B cell (primary cell): Measurements from ENCODE around the gene EED. TPM values are rescaled to one million over a fixed set of nuclear protein-coding genes. Genes with fewer than 3 reads are reported as not detected.

Experiments used
- ATAC-seq: fragments of 200-7000 bp; cut with Tn5 transposase; one replicate; pipeline ENCODE4 v1.10.0; 2021; ENCODE audit warnings: low read depth, mild to moderate bottlenecking, moderate number of reproducible peaks, moderate library complexity
- CTCF ChIA-PET: fragments of 350-600 bp; sonication (Branson Sonifier 250); formaldehyde crosslinking; loops from one replicate; lab custom pipeline; 2021; ENCODE audit warnings: antibody characterized with exemption, inconsistent platforms; lab: Charles Lee
- POLR2A ChIA-PET: fragments of 350-600 bp; sonication (Branson Sonifier 250); formaldehyde crosslinking; loops from one replicate; lab custom pipeline; 2021; ENCODE audit warnings: antibody characterized with exemption; lab: Charles Lee
- DNase-seq: peaks from one replicate; pipeline ENCODE4 v3.0.0; 2013
- H2AFZ ChIP-seq: 2 replicates; pipeline ENCODE4 v1.6.1; 2012; ENCODE audit warnings: mild to moderate bottlenecking, low read depth, low read length; ENCODE audit not compliant: insufficient read depth, poor library complexity, severe bottlenecking
- H3K27ac ChIP-seq, 2 donors: 1 replicate in 1 of 2; 2 replicates in 1 of 2; pipeline ENCODE4 v1.5.1; 2012 to 2013; ENCODE audit warnings: low read length in 2 of 2, mild to moderate bottlenecking in 2 of 2, moderate library complexity in 1 of 2
- H3K27me3 ChIP-seq, 4 experiments: fragments of 200-600 bp in 1 of 4; sonication (generic) in 1 of 4; replicated peaks in 1 of 4; 1 replicate in 2 of 4; 2 replicates in 2 of 4; pipeline versions ENCODE4 v1.6.1 to v1.7.0; 2013 to 2016; ENCODE audit warnings: low read length in 3 of 4, mild to moderate bottlenecking in 2 of 4, mixed read lengths in 1 of 4, moderate library complexity in 1 of 4; ENCODE audit not compliant: insufficient read depth in 4 of 4, control insufficient read depth in 3 of 4; ENCODE audit errors: control extremely low read depth in 1 of 4
- H3K36me3 ChIP-seq, 2 experiments: replicated peaks in 1 of 2; 1 replicate in 1 of 2; 2 replicates in 1 of 2; pipeline versions ENCODE4 v1.6.1 to v1.7.1; 2013; ENCODE audit warnings: low read length in 1 of 2; ENCODE audit not compliant: insufficient read depth in 2 of 2, control insufficient read depth in 1 of 2; ENCODE audit errors: control extremely low read depth in 1 of 2, extremely low read depth in 1 of 2
- H3K4me1 ChIP-seq, 2 donors: fragments of 200-600 bp in 1 of 2; sonication (generic) in 1 of 2; 1 replicate in 1 of 2; 2 replicates in 1 of 2; pipeline versions ENCODE4 v1.5.1 to v1.6.1; 2013 to 2017; ENCODE audit warnings: low read length in 2 of 2; ENCODE audit not compliant: control insufficient read depth in 2 of 2, insufficient read depth in 2 of 2
- H3K4me2 ChIP-seq: replicated peaks from 2 replicates; pipeline ENCODE3; 2012; ENCODE audit warnings: mild to moderate bottlenecking, low read depth, low read length; ENCODE audit not compliant: poor library complexity, severe bottlenecking
- H3K4me3 ChIP-seq, 5 experiments: fragments of 200-600 bp in 1 of 5; sonication (generic) in 1 of 5; 1 replicate in 3 of 5; 2 replicates in 2 of 5; pipeline versions ENCODE4 v1.5.1 to v1.7.0; 2011 to 2016; ENCODE audit warnings: low read length in 4 of 5, mild to moderate bottlenecking in 4 of 5, low read depth in 2 of 5, control low read depth in 1 of 5, moderate library complexity in 1 of 5; ENCODE audit not compliant: insufficient read depth in 1 of 5; ENCODE audit errors: control extremely low read depth in 1 of 5, extremely low read depth in 1 of 5
- H3K79me2 ChIP-seq: fragments of 200-600 bp; sonication (generic); one replicate; pipeline ENCODE4 v1.6.0; 2016; ENCODE audit warnings: low read length; ENCODE audit not compliant: control insufficient read depth, insufficient read depth
- H3K9ac ChIP-seq: fragments of 200-600 bp; sonication (generic); 2 replicates; pipeline ENCODE4 v1.6.1; 2017; ENCODE audit warnings: mild to moderate bottlenecking, low read length, moderate library complexity
- H3K9me3 ChIP-seq, 3 donors: one replicate each; pipeline versions ENCODE4 v1.6.1 to v1.7.1; 2013; ENCODE audit warnings: low read length in 2 of 3; ENCODE audit not compliant: control insufficient read depth in 2 of 3, insufficient read depth in 1 of 3; ENCODE audit errors: control extremely low read depth in 1 of 3
- H4K20me1 ChIP-seq: 2 replicates; pipeline ENCODE4 v1.6.0; 2012; ENCODE audit warnings: mild to moderate bottlenecking, low read length; ENCODE audit not compliant: insufficient read depth, control insufficient read depth, poor library complexity, severe bottlenecking
- H3K27ac Mint-ChIP-seq: one replicate; pipeline ENCODE4 v1.8.0; 2021; ENCODE audit warnings: mixed read lengths
- H3K27me3 Mint-ChIP-seq: one replicate; pipeline ENCODE4 v1.8.0; 2021; ENCODE audit warnings: mixed read lengths
- H3K4me1 Mint-ChIP-seq: one replicate; pipeline ENCODE4 v1.8.0; 2021; ENCODE audit warnings: mixed read lengths
- H3K4me3 Mint-ChIP-seq: one replicate; pipeline ENCODE4 v1.8.0; 2021; ENCODE audit warnings: mixed read lengths
- H3K9me3 Mint-ChIP-seq: one replicate; pipeline ENCODE4 v1.8.0; 2022; ENCODE audit warnings: mixed read lengths; ENCODE audit not compliant: insufficient read depth
- EZH2 ChIP-seq: IDR thresholded peaks from 2 replicates; pipeline ENCODE4 v1.6.1; 2012; ENCODE audit warnings: borderline replicate concordance, low read depth, mild to moderate bottlenecking, moderate library complexity, low read length; ENCODE audit not compliant: insufficient read depth, poor library complexity, severe bottlenecking
- WGBS: methylation state at CpG from one replicate; pipeline ENCODE4 v1.1.5; 2013; ENCODE audit warnings: missing lambda C conversion rate; ENCODE audit not compliant: insufficient coverage; 5-methylcytosine and 5-hydroxymethylcytosine counted together
- intact Hi-C: fragments of 100-400 bp; cut with micrococcal nuclease; formaldehyde crosslinking; loops from one replicate; pipeline ENCODE4 v1.10.0; 2022
- polyA plus RNA-seq: library from polyadenylated mRNA; depleted of rRNA; stranded (reverse); fragments of >200 nt; gene quantifications from 2 replicates; pipeline ENCODE4 v1.2.3, GENCODE V29; 2012
- total RNA-seq, 2 donors: library from RNA; stranded (reverse); fragments of 120-200 nt in 1 of 2; gene quantifications; 1 replicate in 1 of 2; 2 replicates in 1 of 2; pipeline versions ENCODE4 v1.2.3 to v1.2.4, GENCODE V29; 2013 to 2022
- TF ChIP-seq, protein P1 (sequence below): fragments of 200-600 bp; IDR thresholded peaks from one replicate; pipeline ENCODE4 v1.8.0; 2022; ENCODE audit warnings: antibody characterized with exemption, mild to moderate bottlenecking

Gene EED
- total and polyA plus RNA-seq, 2 donors (not counting 1 experiment from before 2014, with no cell fraction given), result 21.8 to 49.5 TPM

DNA sequence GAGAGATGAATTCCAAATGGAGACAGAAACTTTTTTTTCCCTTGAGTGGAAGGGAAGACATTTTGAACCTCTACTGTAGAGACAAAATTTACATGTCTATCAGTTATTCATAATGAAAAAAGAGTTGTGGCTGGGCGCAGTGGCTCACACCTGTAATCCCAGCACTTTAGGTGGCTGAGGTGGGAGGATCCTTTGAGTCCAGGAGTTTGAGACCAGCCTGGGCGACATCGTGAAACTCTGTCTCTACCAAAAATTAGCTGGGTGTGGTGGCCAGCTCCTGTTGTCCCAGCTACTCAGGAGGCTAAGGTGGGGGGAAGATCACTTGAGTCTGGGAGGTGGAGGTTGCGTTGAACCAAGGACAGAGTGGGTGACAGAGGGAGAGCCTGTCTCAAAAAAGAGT lies 4.1 kb downstream of the EED start:
- intact Hi-C loops, result loop anchor here (5.0 kb wide), 1 partner anchor 39 kb away; no protein-coding TSS in a partner anchor
- 85% methylated on average over 4 of the region's 4 CpGs for WGBS
- Histone ChIP-seq H3K9me3 (no peaks in the 10 kb centered on the region), H3K27ac (no peak overlapping the region), H4K20me1 (peaks cover 19% of the 10 kb centered on the region), H3K27me3 (no peaks in the 10 kb centered on the region), H3K4me2 (peak overlapping the region; percentile 9), H3K79me2 (peaks cover 80% of the 10 kb centered on the region), H3K36me3 (peaks cover 5 to 8% of the 10 kb centered on the region in 2 experiments), H3K9ac (no peak overlapping the region), H2AFZ (no peak overlapping the region), H3K4me3 (no peak overlapping the region), H3K4me1 (peaks cover 29 to 31% of the 10 kb centered on the region in 2 donors)
- Mint-ChIP-seq H3K27ac (peak overlapping the region; percentile 51), H3K4me1 (peaks cover 41% of the 10 kb centered on the region), H3K4me3 (peak overlapping the region; percentile 48), H3K27me3 (no peaks in the 10 kb centered on the region), H3K9me3 (no peaks in the 10 kb centered on the region)
- TF ChIP-seq, protein P1, sequence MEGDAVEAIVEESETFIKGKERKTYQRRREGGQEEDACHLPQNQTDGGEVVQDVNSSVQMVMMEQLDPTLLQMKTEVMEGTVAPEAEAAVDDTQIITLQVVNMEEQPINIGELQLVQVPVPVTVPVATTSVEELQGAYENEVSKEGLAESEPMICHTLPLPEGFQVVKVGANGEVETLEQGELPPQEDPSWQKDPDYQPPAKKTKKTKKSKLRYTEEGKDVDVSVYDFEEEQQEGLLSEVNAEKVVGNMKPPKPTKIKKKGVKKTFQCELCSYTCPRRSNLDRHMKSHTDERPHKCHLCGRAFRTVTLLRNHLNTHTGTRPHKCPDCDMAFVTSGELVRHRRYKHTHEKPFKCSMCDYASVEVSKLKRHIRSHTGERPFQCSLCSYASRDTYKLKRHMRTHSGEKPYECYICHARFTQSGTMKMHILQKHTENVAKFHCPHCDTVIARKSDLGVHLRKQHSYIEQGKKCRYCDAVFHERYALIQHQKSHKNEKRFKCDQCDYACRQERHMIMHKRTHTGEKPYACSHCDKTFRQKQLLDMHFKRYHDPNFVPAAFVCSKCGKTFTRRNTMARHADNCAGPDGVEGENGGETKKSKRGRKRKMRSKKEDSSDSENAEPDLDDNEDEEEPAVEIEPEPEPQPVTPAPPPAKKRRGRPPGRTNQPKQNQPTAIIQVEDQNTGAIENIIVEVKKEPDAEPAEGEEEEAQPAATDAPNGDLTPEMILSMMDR, result no peak
- no peak for TF ChIP-seq EZH2
- ChIA-PET POLR2A (no interaction called here), CTCF (interaction anchor here (1.2 to 1.9 kb wide), 2 partner anchors 13 to 207 kb away, joined by 5 to 6 read pairs; no protein-coding TSS in a partner anchor)
- no peak for ATAC-seq
- DNase-seq, result no peak

DNA sequence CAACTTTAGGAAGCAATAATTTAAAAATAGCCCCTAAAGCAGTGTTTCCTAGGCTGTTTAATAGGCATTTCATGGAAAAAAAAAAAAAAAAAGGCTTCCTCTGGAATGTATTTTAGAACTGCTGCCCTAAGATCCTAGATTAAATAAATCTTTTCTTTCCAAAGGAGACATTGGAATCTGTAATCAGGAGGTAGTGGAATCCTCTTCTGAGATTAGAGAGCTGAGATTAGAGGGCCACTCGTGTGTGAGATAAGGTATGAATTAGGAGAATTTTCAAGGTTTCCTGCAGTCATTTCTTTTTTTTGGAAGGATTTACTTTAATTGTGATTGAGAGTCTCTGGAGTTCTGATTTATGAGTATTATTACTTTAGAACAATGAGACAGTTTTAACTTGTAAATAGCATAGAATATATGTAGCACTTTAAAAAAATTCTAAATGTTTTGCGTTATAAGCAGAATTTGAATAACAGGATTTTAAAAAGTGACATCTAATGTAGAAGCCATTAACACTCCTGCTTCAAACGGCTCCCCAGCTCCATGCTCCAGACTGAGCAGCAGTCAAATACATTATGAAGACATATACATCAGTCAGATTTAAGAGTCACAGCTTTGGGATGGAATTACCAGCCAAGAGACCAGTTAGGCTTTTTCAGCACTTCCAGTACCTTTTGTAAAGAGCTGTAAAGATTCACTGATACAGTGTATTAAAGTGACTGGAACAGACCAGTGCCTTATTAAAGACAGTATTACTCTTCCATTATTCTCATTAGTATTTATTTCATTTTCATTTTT lies 5.0 kb downstream of the EED start:
- Histone ChIP-seq H3K27ac (no peak overlapping the region), H4K20me1 (peaks cover 19% of the 10 kb centered on the region), H2AFZ (no peak overlapping the region), H3K4me3 (no peak overlapping the region), H3K4me2 (peak overlapping the region; percentile 9), H3K27me3 (no peaks in the 10 kb centered on the region), H3K4me1 (peaks cover 23 to 25% of the 10 kb centered on the region in 2 donors), H3K79me2 (peaks cover 81% of the 10 kb centered on the region), H3K9ac (no peak overlapping the region), H3K9me3 (no peaks in the 10 kb centered on the region), H3K36me3 (peaks cover 5 to 8% of the 10 kb centered on the region in 2 experiments)
- TF ChIP-seq EZH2, result no peak
- TF ChIP-seq, protein P1, result no peak
- ChIA-PET CTCF (interaction anchor here (0.8 to 1.9 kb wide), 3 partner anchors 12 to 209 kb away, joined by 3 to 6 read pairs (median 5); no protein-coding TSS in a partner anchor), POLR2A (interaction anchor here (0.7 kb wide), 1 partner anchor 52 kb away, joined by 5 read pairs; no protein-coding TSS in a partner anchor)
- WGBS, result 89% methylated on average over 1 of the region's 3 CpGs
- DNase-seq (no peak), ATAC-seq (no peak)
- intact Hi-C loops, result loop anchor here (5.0 kb wide), 1 partner anchor 38 kb away; no protein-coding TSS in a partner anchor
- H3K9me3 Mint-ChIP-seq, result no peaks in the 10 kb centered on the region
- no peak overlapping the region for H3K27ac Mint-ChIP-seq
- no peaks in the 10 kb centered on the region for H3K27me3 Mint-ChIP-seq
- H3K4me1 Mint-ChIP-seq, result peaks cover 41% of the 10 kb centered on the region
- H3K4me3 Mint-ChIP-seq, result peak overlapping the region; percentile 11
